Muscle layer of colon (tissue), 2 donors: Measurements from ENCODE around the gene KRTAP21-1.

ENCODE experiments used
- H3K27ac ChIP-seq: one replicate; pipeline ENCODE4 v1.7.0; 2013; ENCODE audit warnings: low read depth, mild to moderate bottlenecking, low read length, moderate library complexity
- H3K27me3 ChIP-seq, 2 donors: one replicate each; pipeline ENCODE4 v1.7.0; 2013; ENCODE audit warnings: low read length in 2 of 2, mild to moderate bottlenecking in 2 of 2; ENCODE audit not compliant: insufficient read depth in 2 of 2, control insufficient read depth in 1 of 2
- H3K36me3 ChIP-seq: one replicate; pipeline ENCODE4 v1.7.0; 2013; ENCODE audit warnings: mild to moderate bottlenecking, low read length; ENCODE audit not compliant: insufficient read depth
- H3K4me1 ChIP-seq: one replicate; pipeline ENCODE4 v1.7.0; 2013; ENCODE audit warnings: mild to moderate bottlenecking, low read length; ENCODE audit not compliant: insufficient read depth
- H3K4me3 ChIP-seq, 2 donors: one replicate each; pipeline ENCODE4 v1.7.0; 2013; ENCODE audit warnings: low read length in 2 of 2, low read depth in 1 of 2, mild to moderate bottlenecking in 1 of 2, moderate library complexity in 1 of 2
- H3K9ac ChIP-seq: one replicate; pipeline ENCODE4 v1.7.0; 2013; ENCODE audit warnings: low read length
- H3K9me3 ChIP-seq: one replicate; pipeline ENCODE4 v1.7.0; 2013; ENCODE audit warnings: mild to moderate bottlenecking, low read length
- donor health status: abdominal sarcoma.
- donor health status: Adenocarcinoma of cecum.

KRTAP21-1 gene

DNA sequence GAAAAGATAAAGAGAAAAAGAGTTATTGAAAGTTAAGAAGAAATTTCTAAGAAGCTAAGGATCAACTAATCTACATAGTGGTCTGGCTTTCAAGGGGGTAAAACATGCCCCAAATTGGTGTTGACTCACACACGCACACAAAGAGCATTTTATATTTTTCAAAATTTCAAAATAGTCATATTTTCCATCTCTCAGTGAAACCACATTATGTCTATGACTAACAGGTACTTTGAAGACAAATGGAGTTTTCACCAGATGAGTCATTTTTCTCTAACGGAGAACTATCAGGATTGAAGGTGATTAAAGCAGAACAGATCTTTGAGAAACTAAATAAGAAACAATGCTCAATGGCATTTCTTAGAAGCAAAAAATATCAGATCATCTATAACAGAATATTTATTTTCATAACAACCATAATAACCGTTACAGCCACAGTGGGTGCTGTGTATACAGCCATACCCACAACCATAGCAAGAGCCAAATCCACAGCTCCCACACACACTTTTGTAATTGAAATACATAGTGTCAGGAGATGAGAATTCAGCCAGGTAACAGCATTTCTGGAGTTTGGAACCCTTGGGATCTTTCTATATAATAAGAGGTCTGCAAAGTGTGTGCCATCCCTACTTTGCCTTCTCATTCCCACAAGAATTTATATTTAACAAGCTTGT lies 36.9 kb downstream of the KRTAP21-1 start, which contains the start of gene KRTAP21-3:
KRTAP21-3 (minus strand) TSS at position 539 of the 671 bp plus-strand sequence; CDS start at position 521, 18 bp downstream.
- H3K9me3 ChIP-seq: no peaks in the 10 kb centered on the region
- no peaks in the 10 kb centered on the region for H3K4me1 ChIP-seq
- no peaks in the 10 kb centered on the region for H3K36me3 ChIP-seq
- H3K9ac ChIP-seq: no peak within 1 kb of the TSS
- H3K4me3 ChIP-seq: no peak within 1 kb of the TSS
- no peaks in the 10 kb centered on the region for H3K27me3 ChIP-seq
- H3K27ac ChIP-seq: no peak within 1 kb of the TSS

DNA sequence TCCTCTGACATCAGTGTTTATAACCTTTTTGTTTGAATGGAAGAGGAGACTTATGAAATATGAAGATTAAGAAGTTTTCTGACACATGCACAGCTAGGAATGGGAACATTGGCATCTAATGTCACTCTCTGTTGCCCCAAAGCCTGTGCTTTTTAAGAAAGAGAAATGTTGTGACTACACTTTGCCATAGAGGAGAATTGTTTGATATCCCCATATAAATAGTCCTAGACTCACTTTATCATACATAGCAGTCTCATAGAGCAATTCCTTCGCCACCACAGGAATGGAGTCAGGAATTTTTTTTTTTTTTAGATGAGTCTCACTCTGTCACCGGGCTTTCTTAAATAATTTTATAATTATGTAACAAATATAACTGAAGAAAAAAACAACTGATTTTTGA lies 38.1 kb downstream of the KRTAP21-1 start:
- Histone ChIP-seq H3K4me3 (no peak overlapping the region), H3K36me3 (no peaks in the 10 kb centered on the region)

DNA sequence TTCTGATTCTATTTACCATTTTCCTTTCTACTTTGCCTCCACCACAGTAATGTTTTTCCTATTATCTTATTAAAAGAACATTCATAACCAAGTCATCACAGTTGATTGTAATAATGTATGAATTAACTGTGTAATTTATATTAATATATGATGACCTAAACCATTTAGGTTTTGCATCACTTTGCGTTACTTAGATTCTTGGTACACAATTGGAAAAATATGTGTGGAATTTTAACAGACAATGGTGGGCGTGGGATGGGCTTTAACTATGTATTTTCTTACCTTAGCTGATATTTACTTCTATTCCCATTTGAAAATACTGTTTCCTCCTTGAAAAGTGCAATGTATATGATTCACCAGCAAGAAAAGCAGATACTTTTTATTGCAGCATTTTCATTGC lies 40.3 kb downstream of the KRTAP21-1 start:
- Histone ChIP-seq H3K4me3 (no peak overlapping the region), H3K9me3 (no peaks in the 10 kb centered on the region), H3K9ac (no peak overlapping the region), H3K4me1 (no peaks in the 10 kb centered on the region), H3K27ac (no peak overlapping the region), H3K36me3 (no peaks in the 10 kb centered on the region), H3K27me3 (no peaks in the 10 kb centered on the region)

More for the DNA sequence above, 38.1 kb downstream of the KRTAP21-1 start:
- no peak overlapping the region for H3K27ac ChIP-seq
- H3K9me3 ChIP-seq: no peaks in the 10 kb centered on the region
- no peaks in the 10 kb centered on the region for H3K4me1 ChIP-seq
- no peaks in the 10 kb centered on the region for H3K27me3 ChIP-seq
- H3K9ac ChIP-seq: no peak overlapping the region

DNA sequence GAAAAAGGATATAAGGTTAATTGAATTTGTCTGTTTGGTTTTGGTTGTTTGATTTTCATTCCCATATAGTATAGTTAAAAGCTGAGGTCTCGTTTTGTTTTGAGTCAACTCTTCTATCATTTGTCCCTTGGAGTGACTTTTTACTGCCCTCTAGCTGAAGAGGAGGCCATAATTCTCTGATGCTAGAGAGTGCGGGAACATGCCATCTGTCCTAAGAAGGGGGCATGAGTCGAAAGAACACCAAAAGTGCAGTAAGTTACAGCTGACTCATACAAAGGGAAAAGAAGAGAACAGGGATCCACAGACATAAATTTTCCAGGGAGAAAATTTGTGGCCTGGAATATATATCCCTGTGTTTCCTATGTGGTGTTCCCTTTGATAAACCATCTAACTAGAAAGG lies 40.8 kb downstream of the KRTAP21-1 start:
- H3K4me3 ChIP-seq: no peak overlapping the region

DNA sequence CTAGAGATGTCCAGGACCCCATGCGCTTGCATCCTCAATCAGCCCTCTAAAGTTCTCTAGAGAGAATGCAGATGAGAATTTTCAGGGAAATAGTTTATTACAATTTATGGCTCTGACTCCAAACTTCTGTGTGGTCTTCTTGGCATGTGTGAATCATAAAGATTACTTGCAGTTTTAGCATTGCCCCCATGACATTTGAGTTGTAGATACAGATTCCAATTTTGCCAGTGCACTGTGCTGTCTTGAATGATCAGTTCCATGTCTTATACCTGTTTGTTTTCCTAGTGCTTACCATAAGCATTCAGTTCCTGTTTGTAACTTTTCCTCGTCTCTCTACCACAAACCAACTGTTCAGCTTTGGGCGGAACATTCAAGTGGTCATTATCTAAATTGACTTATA lies 41.5 kb downstream of the KRTAP21-1 start:
- Histone ChIP-seq H3K9me3 (no peaks in the 10 kb centered on the region), H3K4me3 (no peak overlapping the region), H3K27me3 (no peaks in the 10 kb centered on the region), H3K4me1 (no peaks in the 10 kb centered on the region), H3K9ac (no peak overlapping the region), H3K36me3 (no peaks in the 10 kb centered on the region), H3K27ac (no peak overlapping the region)

More for the DNA sequence above, 40.8 kb downstream of the KRTAP21-1 start:
- H3K4me1 ChIP-seq: no peaks in the 10 kb centered on the region
- no peak overlapping the region for H3K9ac ChIP-seq
- H3K27me3 ChIP-seq: no peaks in the 10 kb centered on the region
- no peaks in the 10 kb centered on the region for H3K9me3 ChIP-seq
- no peak overlapping the region for H3K27ac ChIP-seq
- no peaks in the 10 kb centered on the region for H3K36me3 ChIP-seq

DNA sequence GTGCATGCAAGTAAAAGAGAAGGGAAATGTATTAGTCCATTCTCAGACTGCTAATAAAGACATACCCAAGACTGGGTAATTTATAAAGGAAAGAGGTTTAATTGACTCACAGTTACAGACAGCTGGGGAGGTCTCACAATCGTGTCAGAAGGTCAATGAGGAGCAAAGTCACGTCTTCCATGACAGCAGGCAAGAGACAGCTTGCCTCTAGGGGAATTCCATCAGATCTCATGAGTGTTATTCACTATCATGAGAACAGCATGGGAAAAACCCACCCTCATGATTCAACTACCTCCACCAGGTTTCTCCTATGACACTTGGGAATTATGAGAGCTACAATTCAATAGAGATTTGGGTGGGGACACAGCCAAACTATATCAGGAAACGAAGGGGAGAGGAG lies 44.7 kb downstream of the KRTAP21-1 start:
- Histone ChIP-seq H3K36me3 (no peaks in the 10 kb centered on the region), H3K4me3 (no peak overlapping the region), H3K9ac (no peak overlapping the region), H3K4me1 (no peaks in the 10 kb centered on the region), H3K9me3 (no peaks in the 10 kb centered on the region), H3K27ac (no peak overlapping the region), H3K27me3 (no peaks in the 10 kb centered on the region)

DNA sequence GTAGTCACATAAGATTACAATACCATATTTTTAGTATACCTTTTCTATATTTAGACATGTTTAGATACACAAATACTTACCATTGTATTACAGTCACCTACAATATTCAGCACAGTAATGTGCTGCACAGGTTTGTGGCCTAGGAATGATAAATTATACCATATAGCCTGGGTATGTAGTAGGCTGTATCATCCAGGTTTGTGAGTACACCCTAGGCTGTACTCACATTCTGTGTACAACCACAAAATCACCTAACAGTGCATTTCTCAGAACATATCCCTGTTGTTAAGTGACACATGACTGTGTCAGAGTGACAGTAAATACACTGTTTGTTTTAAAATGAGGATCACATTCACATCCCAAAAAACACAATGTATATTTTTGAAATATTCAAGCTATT lies 47.8 kb downstream of the KRTAP21-1 start:
- no peak overlapping the region for H3K27ac ChIP-seq
- H3K4me3 ChIP-seq: no peak overlapping the region
- H3K9me3 ChIP-seq: no peaks in the 10 kb centered on the region
- H3K27me3 ChIP-seq: no peaks in the 10 kb centered on the region
- no peaks in the 10 kb centered on the region for H3K4me1 ChIP-seq
- H3K36me3 ChIP-seq: no peaks in the 10 kb centered on the region
- no peak overlapping the region for H3K9ac ChIP-seq
